HCT116 (cell line): ENCODE results near the gene ACTRT3. TPM values are rescaled to one million over a fixed set of nuclear protein-coding genes. Genes with fewer than 3 reads are reported as not detected.

Experiments
- total RNA-seq: library from RNA; stranded (reverse); gene quantifications from one replicate; pipeline ENCODE4 v1.2.1, GENCODE V29; 2021; ENCODE audit not compliant: unreplicated experiment

The ACTRT3 gene
- total RNA-seq, 1 experiment from 2014 or later: 1.2 TPM

Other genes starting within 250 kb of the ACTRT3 start
- gene MECOM, start 105.8 kb downstream of the ACTRT3 start, total RNA-seq: 3.1 TPM
- 47.0 TPM for gene TERC, start 4.5 kb downstream of the ACTRT3 start, total RNA-seq
- 13.5 TPM for gene MYNN, start 3.8 kb upstream of the ACTRT3 start, total RNA-seq
- gene LRRIQ4, start 43.3 kb upstream of the ACTRT3 start, total RNA-seq: not detected
- not detected for gene LRRC34, start 43.3 kb upstream of the ACTRT3 start, total RNA-seq
- not detected for gene LRRC31, start 100.4 kb upstream of the ACTRT3 start, total RNA-seq
- gene SAMD7, start 142.0 kb upstream of the ACTRT3 start, total RNA-seq: not detected
- 55.4 TPM for gene SEC62, start 197.2 kb upstream of the ACTRT3 start, total RNA-seq